OCI-LY7 (cell line): ENCODE data around the gene LOXHD1. TPM values are rescaled to one million over a fixed set of nuclear protein-coding genes. Genes with fewer than 3 reads are reported as not detected.

Experiments
- BruUV-seq: library from RNA; stranded (reverse); fragments of 400-500 nt; replicated peaks from 2 replicates; lab custom pipeline; 2021; lab: Mats Ljungman, UMichigan
- CTCF ChIA-PET: fragments of 300-600 bp; sonication (Branson Sonifier 250); formaldehyde crosslinking; loops from one replicate; lab custom pipeline; 2022; ENCODE audit warnings: antibody characterized with exemption; ENCODE audit not compliant: unreplicated experiment; lab: Charles Lee
- POLR2A ChIA-PET: fragments of 300-600 bp; sonication (Branson Sonifier 250); formaldehyde crosslinking; loops from one replicate; lab custom pipeline; 2022; ENCODE audit warnings: antibody characterized with exemption; lab: Charles Lee
- DNase-seq: peaks from one replicate; pipeline ENCODE4 v3.0.0-alpha.2; 2015; ENCODE audit warnings: low spot score
- H2AFZ ChIP-seq: fragments of 200-600 bp; sonication (generic), shearing (Covaris generic); 2 replicates; pipeline ENCODE4 v1.6.1; 2014; ENCODE audit warnings: mild to moderate bottlenecking, antibody characterized with exemption, low read length, moderate library complexity
- H3K27ac ChIP-seq: fragments of 200-600 bp; sonication (generic); 2 replicates; pipeline ENCODE4 v1.5.1; 2014; ENCODE audit warnings: mixed run types, low read depth, mild to moderate bottlenecking, moderate library complexity, low read length, inconsistent platforms; ENCODE audit not compliant: poor library complexity, severe bottlenecking
- H3K36me3 ChIP-seq: fragments of 200-600 bp; sonication (generic); 2 replicates; pipeline ENCODE4 v1.6.1; 2014; ENCODE audit warnings: mild to moderate bottlenecking, antibody characterized with exemption, low read length, moderate library complexity, mixed read lengths; ENCODE audit not compliant: insufficient read depth
- H3K4me1 ChIP-seq: fragments of 200-600 bp; sonication (generic); 2 replicates; pipeline ENCODE4 v1.5.1; 2014; ENCODE audit warnings: mild to moderate bottlenecking, low read length; ENCODE audit not compliant: insufficient read depth, poor library complexity, severe bottlenecking
- H3K4me2 ChIP-seq: fragments of 200-600 bp; sonication (generic); 2 replicates; pipeline ENCODE4 v1.6.1; 2014; ENCODE audit warnings: mild to moderate bottlenecking, low read length
- H3K4me3 ChIP-seq: fragments of 200-600 bp; sonication (generic); 2 replicates; pipeline ENCODE4 v1.5.1; 2014; ENCODE audit warnings: mild to moderate bottlenecking, low read depth, low read length; ENCODE audit not compliant: poor library complexity, severe bottlenecking
- H3K79me2 ChIP-seq: fragments of 200-600 bp; sonication (generic); 2 replicates; pipeline ENCODE4 v1.6.1; 2016; ENCODE audit warnings: low read depth, mild to moderate bottlenecking, low read length, moderate library complexity, mixed read lengths; ENCODE audit not compliant: insufficient read depth
- H3K9me2 ChIP-seq: fragments of 200-600 bp; sonication (generic); 2 replicates; pipeline ENCODE4 v1.6.1; 2016; ENCODE audit warnings: mild to moderate bottlenecking, low read length, mixed read lengths; ENCODE audit not compliant: insufficient read depth
- H3K9me3 ChIP-seq: fragments of 200-600 bp; sonication (generic); 2 replicates; pipeline ENCODE4 v1.6.1; 2014; ENCODE audit warnings: mild to moderate bottlenecking, mixed run types, low read length, mixed read lengths
- H4K20me1 ChIP-seq: fragments of 200-600 bp; sonication (generic); 2 replicates; pipeline ENCODE4 v1.6.1; 2014; ENCODE audit warnings: mild to moderate bottlenecking, antibody characterized with exemption, low read length, moderate library complexity, mixed read lengths; ENCODE audit not compliant: insufficient read depth
- EZH2phosphoT487 ChIP-seq: fragments of 200-600 bp; sonication (generic); IDR thresholded peaks from 2 replicates; pipeline ENCODE4 v1.6.1; 2018; ENCODE audit warnings: low read depth, borderline replicate concordance, mild to moderate bottlenecking, mixed run types, antibody characterized with exemption, low read length, moderate library complexity, mixed read lengths
- intact Hi-C: fragments of 100-400 bp; cut with micrococcal nuclease; formaldehyde crosslinking; loops from one replicate; pipeline ENCODE4 v1.10.0; 2022; ENCODE audit not compliant: unreplicated experiment
- total RNA-seq, 2 experiments: library from RNA; depleted of rRNA in 1 of 2; stranded (reverse); fragments of >200 nt in 1 of 2; shearing (Covaris generic) in 1 of 2; gene quantifications; 2 replicates each; pipeline ENCODE4 v1.2.3, GENCODE V29; 2014 to 2022
- TF ChIP-seq, protein P1 (sequence below): fragments of 200-600 bp; sonication (generic); conservative IDR thresholded peaks from 2 replicates; pipeline ENCODE4 v1.5.1; 2014; ENCODE audit warnings: mild to moderate bottlenecking, antibody characterized with exemption, low read length, moderate library complexity, mixed read lengths

Gene LOXHD1
- total RNA-seq, 2 experiments from 2014 or later, result not detected

DNA sequence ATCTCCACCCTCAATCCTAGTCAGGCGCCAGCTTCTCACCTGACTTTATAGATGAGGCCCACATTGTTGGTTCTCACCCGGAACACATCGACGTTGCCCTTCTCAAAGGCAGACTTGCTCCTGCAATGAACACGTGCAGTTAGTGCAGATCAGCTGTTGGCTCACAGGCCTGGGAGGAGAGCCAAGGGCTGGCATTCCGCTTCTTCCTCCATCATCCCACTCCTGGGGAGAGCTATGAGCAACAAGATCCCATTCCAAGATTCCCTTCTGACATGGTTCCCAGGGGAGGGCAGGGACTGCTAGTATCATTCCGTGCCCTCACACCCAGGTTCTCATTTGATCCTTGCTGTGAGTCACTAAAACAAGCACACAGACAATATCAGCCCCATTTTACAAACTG lies 15.1 kb downstream of the LOXHD1 start:
- Histone ChIP-seq H3K4me1 (no peaks in the 10 kb centered on the region), H3K27ac (no peak overlapping the region), H3K36me3 (no peaks in the 10 kb centered on the region), H4K20me1 (no peaks in the 10 kb centered on the region), H3K4me2 (no peak overlapping the region), H3K4me3 (no peak overlapping the region), H3K9me3 (no peaks in the 10 kb centered on the region), H3K9me2 (no peaks in the 10 kb centered on the region), H3K79me2 (no peaks in the 10 kb centered on the region), H2AFZ (no peak overlapping the region)
- intact Hi-C loops, result no loop called here
- ChIA-PET POLR2A (no interaction called here), CTCF (no interaction called here)
- BruUV-seq, result no TSS peak
- DNase-seq, result no peak
- TF ChIP-seq, protein P1, sequence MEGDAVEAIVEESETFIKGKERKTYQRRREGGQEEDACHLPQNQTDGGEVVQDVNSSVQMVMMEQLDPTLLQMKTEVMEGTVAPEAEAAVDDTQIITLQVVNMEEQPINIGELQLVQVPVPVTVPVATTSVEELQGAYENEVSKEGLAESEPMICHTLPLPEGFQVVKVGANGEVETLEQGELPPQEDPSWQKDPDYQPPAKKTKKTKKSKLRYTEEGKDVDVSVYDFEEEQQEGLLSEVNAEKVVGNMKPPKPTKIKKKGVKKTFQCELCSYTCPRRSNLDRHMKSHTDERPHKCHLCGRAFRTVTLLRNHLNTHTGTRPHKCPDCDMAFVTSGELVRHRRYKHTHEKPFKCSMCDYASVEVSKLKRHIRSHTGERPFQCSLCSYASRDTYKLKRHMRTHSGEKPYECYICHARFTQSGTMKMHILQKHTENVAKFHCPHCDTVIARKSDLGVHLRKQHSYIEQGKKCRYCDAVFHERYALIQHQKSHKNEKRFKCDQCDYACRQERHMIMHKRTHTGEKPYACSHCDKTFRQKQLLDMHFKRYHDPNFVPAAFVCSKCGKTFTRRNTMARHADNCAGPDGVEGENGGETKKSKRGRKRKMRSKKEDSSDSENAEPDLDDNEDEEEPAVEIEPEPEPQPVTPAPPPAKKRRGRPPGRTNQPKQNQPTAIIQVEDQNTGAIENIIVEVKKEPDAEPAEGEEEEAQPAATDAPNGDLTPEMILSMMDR, result no peak
- no peak for TF ChIP-seq EZH2phosphoT487

DNA sequence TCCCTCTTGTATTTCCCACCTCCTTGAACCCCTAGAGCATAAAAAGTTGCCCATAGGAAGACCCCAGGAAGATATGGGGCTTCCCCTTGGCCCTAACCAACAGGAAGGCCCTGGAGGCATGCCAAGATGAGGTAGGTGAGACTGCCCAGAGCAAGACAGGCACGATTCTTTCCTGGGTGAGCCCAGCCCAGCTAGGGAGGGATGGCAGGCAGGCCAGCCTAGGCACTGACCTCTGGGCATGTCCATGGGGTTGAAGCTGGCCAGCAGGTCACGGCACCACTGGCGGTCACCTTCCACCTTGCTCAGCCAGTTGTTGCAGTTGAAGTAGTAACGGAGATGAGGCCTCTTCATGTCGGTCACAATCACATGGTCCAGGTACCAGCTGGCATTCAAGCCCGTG lies 17.6 kb downstream of the LOXHD1 start:
- DNase-seq, result no peak
- Histone ChIP-seq H3K36me3 (no peaks in the 10 kb centered on the region), H3K79me2 (no peaks in the 10 kb centered on the region), H3K9me2 (no peaks in the 10 kb centered on the region), H4K20me1 (no peaks in the 10 kb centered on the region), H2AFZ (no peak overlapping the region), H3K27ac (no peak overlapping the region), H3K4me2 (no peak overlapping the region), H3K9me3 (no peaks in the 10 kb centered on the region), H3K4me3 (no peak overlapping the region), H3K4me1 (no peaks in the 10 kb centered on the region)
- intact Hi-C loops, result no loop called here
- TF ChIP-seq, protein P1, result no peak
- TF ChIP-seq EZH2phosphoT487, result no peak
- no TSS peak for BruUV-seq
- POLR2A ChIA-PET, result no interaction called here
- CTCF ChIA-PET, result no interaction called here

DNA sequence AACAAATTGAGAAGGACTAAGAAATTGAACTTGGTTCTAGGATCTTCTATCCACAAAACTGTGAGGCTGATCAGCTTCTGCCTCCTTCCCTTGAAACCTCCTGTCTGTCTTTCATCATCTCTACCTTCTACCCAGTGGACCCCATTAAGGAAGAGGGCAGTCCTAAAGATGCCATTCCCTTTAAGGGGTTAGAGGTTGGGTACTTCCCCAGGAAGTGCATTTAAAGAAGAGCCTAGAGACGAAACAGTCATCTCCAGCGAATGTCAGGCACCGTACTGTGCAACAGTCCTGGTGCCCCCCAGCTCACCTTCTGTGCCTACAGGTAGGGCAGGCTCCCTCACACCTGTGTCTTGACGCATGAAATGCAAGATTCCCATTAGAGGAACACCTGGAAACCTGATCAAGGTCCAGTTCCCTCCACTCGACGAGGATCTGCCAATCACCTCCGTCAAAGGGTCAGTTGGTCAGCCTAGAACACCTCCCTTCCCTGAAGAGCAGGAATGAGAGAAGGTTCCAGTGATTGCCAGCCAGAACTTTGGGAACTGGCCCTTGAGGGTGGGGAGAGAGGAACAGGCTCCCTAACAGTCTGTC lies 20.9 kb downstream of the LOXHD1 start:
- CTCF ChIA-PET, result no interaction called here
- Histone ChIP-seq H3K4me1 (no peaks in the 10 kb centered on the region), H2AFZ (no peak overlapping the region), H3K4me3 (no peak overlapping the region), H3K79me2 (no peaks in the 10 kb centered on the region), H3K9me3 (no peaks in the 10 kb centered on the region), H3K36me3 (no peaks in the 10 kb centered on the region), H3K27ac (no peak overlapping the region), H3K4me2 (no peak overlapping the region), H4K20me1 (no peaks in the 10 kb centered on the region), H3K9me2 (no peaks in the 10 kb centered on the region)
- POLR2A ChIA-PET, result no interaction called here
- no peak for DNase-seq
- intact Hi-C loops, result no loop called here
- TF ChIP-seq, protein P1, result no peak
- TF ChIP-seq EZH2phosphoT487, result no peak
- no TSS peak for BruUV-seq
